Rectal smooth muscle tissue (tissue), 1 donor: Measurements from ENCODE around the gene BTBD9.

Experiments used
- H3K27ac ChIP-seq: one replicate; pipeline ENCODE4 v1.7.0; 2013; ENCODE audit warnings: low read depth, low read length, inconsistent platforms
- H3K27me3 ChIP-seq: one replicate; pipeline ENCODE4 v1.7.0; 2013; ENCODE audit warnings: low read length; ENCODE audit not compliant: control insufficient read depth, insufficient read depth
- H3K36me3 ChIP-seq: one replicate; pipeline ENCODE4 v1.7.0; 2013; ENCODE audit warnings: low read length; ENCODE audit not compliant: control insufficient read depth, insufficient read depth
- H3K4me1 ChIP-seq: one replicate; pipeline ENCODE4 v1.7.0; 2013; ENCODE audit warnings: low read length; ENCODE audit not compliant: control insufficient read depth, insufficient read depth
- H3K4me3 ChIP-seq: one replicate; pipeline ENCODE4 v1.7.0; 2013; ENCODE audit warnings: low read length
- H3K9ac ChIP-seq: one replicate; pipeline ENCODE4 v1.7.0; 2013; ENCODE audit warnings: low read length

BTBD9 gene

GRCh38 chr6:38208028-38208427, 431.7 kb downstream of the BTBD9 start:
- Histone ChIP-seq H3K9ac (no peak overlapping the region), H3K27ac (no peak overlapping the region), H3K27me3 (no peaks in the 10 kb centered on the region), H3K36me3 (no peaks in the 10 kb centered on the region), H3K4me1 (peaks cover 10% of the 10 kb centered on the region), H3K4me3 (no peak overlapping the region)

DNA sequence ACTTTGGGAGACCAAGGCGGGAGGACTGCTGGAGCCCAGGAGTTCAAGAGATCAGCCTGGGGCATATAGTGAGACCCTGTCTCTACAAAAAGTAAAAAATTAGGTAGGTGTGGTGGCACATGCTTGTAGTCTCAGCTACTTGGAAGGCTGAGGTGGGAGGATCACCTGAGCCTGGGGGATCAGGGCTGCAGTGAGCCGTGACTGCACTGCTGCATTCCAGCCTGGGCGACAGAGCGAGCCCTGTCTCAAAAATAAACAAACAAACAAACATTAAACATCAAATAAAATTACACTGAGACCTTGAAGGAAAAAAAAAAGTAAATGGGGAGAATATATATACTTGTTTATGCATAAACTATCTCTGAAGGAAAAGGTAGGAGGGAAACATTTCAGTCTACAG, 432.4 kb downstream of the BTBD9 start:
- Histone ChIP-seq H3K4me1 (peaks cover 3% of the 10 kb centered on the region), H3K27me3 (no peaks in the 10 kb centered on the region), H3K9ac (no peak overlapping the region), H3K27ac (no peak overlapping the region), H3K36me3 (no peaks in the 10 kb centered on the region), H3K4me3 (no peak overlapping the region)

DNA sequence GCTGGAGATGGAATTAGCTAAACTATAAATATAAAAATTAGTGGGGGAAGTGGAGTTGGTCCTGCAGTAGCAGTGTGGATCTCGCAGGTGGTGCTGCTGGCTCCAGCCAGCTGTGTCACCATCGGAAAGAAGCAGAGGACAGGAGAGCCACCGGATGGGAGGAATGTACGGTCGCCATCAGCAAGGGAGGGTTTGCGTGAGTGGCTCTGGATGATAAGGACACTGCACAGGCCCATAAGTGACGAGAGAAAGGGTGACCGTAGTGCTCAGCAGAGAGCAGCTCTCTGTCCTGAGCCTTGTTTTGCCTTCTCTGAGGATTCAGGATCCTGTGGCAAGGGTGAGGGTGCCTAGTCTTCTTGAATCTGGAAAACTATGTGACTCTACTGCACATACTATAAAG, 441.5 kb downstream of the BTBD9 start:
- Histone ChIP-seq H3K36me3 (peaks cover 3% of the 10 kb centered on the region), H3K9ac (no peak overlapping the region), H3K27me3 (no peaks in the 10 kb centered on the region), H3K4me3 (no peak overlapping the region), H3K4me1 (no peaks in the 10 kb centered on the region), H3K27ac (no peak overlapping the region)

DNA sequence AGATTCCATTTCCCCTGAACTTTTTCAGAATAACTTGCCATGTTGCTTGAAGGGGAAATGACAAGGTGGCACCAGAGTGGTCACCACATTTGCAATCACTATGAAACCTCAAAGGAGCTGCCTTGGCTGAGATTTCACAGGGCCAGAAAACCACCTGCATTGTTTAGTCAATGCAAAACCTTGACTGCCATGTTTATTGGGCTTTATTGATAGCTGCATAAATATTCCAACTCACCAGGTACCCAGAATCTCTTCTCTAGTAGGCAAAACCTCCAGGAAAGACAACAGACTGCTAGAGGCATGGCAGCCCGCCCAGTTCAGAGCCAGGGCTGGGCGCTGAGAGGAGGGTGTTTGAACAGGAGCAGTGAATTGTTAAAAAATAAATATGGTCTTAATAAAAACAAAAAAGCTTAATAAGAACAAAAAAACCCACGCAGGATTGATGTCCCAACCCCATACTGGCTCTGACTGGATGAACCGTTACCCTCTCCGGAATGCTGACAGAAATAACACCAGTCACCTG, 444.6 kb downstream of the BTBD9 start:
- no peak overlapping the region for H3K9ac ChIP-seq
- no peaks in the 10 kb centered on the region for H3K4me1 ChIP-seq
- peaks cover 3% of the 10 kb centered on the region for H3K36me3 ChIP-seq
- H3K27me3 ChIP-seq = no peaks in the 10 kb centered on the region
- H3K4me3 ChIP-seq = no peak overlapping the region
- H3K27ac ChIP-seq = no peak overlapping the region

DNA sequence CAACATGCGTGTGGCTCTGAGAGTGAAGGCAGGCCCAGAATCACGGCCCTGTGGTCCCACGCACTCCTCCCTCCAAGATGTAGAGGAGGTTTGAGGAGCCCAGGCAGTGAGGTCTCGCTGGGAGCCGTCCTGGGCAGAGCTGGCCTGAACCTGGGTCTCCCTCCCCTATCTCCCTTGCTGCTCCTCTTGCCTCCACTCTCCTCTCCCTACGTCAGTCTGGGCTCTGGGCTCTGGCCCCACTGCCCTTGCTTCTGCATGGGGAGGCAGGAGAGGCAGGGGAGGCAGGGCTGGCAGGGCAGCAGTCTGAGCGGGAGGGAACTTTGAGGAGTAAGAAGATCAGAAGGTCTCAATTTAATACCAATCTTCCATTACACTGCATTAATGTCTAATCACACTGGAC, 445.1 kb downstream of the BTBD9 start:
- H3K27me3 ChIP-seq = no peaks in the 10 kb centered on the region
- H3K9ac ChIP-seq = no peak overlapping the region
- H3K4me1 ChIP-seq = no peaks in the 10 kb centered on the region
- H3K27ac ChIP-seq = no peak overlapping the region
- H3K4me3 ChIP-seq = no peak overlapping the region
- peaks cover 3% of the 10 kb centered on the region for H3K36me3 ChIP-seq

DNA sequence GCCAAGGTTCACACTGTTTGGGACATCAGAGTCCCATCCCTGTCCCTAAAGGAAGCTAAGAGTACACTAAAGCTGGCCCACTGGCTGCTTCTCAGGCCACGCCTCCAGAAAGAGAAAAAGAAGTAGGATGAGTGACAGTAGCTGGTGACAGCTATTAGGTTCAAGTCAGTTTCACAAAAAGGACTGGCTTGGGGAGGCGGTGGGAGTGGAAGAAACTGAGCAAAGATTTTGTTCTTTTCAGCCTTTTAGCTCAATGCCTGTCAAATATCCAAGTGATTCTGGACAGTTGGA, 445.5 kb downstream of the BTBD9 start:
- Histone ChIP-seq H3K27me3 (no peaks in the 10 kb centered on the region), H3K4me3 (no peak overlapping the region), H3K4me1 (no peaks in the 10 kb centered on the region), H3K36me3 (peaks cover 3% of the 10 kb centered on the region), H3K27ac (no peak overlapping the region), H3K9ac (no peak overlapping the region)

GRCh38 chr6:38193481-38194281, 446.0 kb downstream of the BTBD9 start:
- H3K27ac ChIP-seq = no peak overlapping the region
- no peak overlapping the region for H3K4me3 ChIP-seq
- no peaks in the 10 kb centered on the region for H3K4me1 ChIP-seq
- H3K36me3 ChIP-seq = peaks cover 3% of the 10 kb centered on the region
- no peaks in the 10 kb centered on the region for H3K27me3 ChIP-seq
- H3K9ac ChIP-seq = no peak overlapping the region

GRCh38 chr6:38193051-38193450, 446.7 kb downstream of the BTBD9 start:
- no peak overlapping the region for H3K9ac ChIP-seq
- no peak overlapping the region for H3K4me3 ChIP-seq
- no peaks in the 10 kb centered on the region for H3K27me3 ChIP-seq
- H3K27ac ChIP-seq = no peak overlapping the region
- H3K4me1 ChIP-seq = no peaks in the 10 kb centered on the region
- H3K36me3 ChIP-seq = no peaks in the 10 kb centered on the region

DNA sequence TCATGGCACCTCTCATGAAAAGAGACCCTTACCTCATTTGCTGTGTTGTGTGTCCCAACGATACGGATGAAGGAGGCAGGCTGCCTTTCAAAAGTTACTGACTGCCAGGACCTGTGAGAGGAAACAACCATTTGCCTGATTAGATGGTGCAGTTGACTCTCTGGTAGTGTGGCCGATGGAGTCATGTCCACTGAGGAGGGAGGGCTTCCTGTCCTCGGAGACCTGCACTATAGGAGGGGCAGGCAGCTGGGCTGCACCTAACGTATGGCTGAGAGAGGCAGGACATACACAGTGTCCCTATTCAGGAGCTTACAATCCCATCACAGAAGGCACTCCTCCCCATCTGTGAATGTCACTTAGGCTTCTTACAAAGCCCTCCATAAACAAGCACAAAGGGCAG, 447.2 kb downstream of the BTBD9 start:
- Histone ChIP-seq H3K27me3 (no peaks in the 10 kb centered on the region), H3K36me3 (no peaks in the 10 kb centered on the region), H3K9ac (no peak overlapping the region), H3K27ac (no peak overlapping the region), H3K4me1 (no peaks in the 10 kb centered on the region), H3K4me3 (no peak overlapping the region)

GRCh38 chr6:38192011-38192410, 447.7 kb downstream of the BTBD9 start:
- Histone ChIP-seq H3K36me3 (no peaks in the 10 kb centered on the region), H3K27ac (no peak overlapping the region), H3K27me3 (no peaks in the 10 kb centered on the region), H3K4me1 (no peaks in the 10 kb centered on the region), H3K9ac (no peak overlapping the region), H3K4me3 (no peak overlapping the region)

DNA sequence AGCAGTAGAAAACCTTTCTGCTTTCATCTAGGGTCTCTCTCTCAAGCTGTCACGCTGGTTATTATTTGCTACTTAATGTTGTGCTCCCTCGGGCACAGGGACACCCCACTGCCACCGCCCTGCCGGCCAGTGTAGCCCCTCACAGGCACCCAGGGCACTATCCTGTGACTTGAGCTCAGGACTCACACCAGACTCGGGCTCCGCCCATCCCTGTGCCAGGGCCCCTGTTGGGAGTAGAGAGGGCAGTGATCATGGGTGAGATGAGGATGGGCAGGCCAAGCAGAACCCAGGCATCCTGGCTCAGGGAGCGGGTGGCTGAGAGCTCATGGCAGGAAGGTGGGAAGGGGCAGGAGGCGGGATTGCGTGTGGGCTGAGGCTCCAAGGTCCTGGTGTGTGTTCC, 448.3 kb downstream of the BTBD9 start:
- Histone ChIP-seq H3K27ac (no peak overlapping the region), H3K9ac (no peak overlapping the region), H3K4me1 (no peaks in the 10 kb centered on the region), H3K27me3 (no peaks in the 10 kb centered on the region), H3K36me3 (no peaks in the 10 kb centered on the region), H3K4me3 (no peak overlapping the region)

- Histone ChIP-seq H3K36me3 (no peaks in the 10 kb centered on the region), H3K27me3 (no peaks in the 10 kb centered on the region), H3K4me3 (no peak overlapping the region), H3K9ac (no peak overlapping the region), H3K27ac (no peak overlapping the region), H3K4me1 (no peaks in the 10 kb centered on the region)
These were observed 450.9 kb downstream of the BTBD9 start for GRCh38 chr6:38188677-38189335.
